ENCODE measurements around the gene SLCO4A1. TPM values are rescaled to one million over a fixed set of nuclear protein-coding genes. Genes with fewer than 3 reads are reported as not detected.

SLCO4A1 gene
- polyA plus RNA-seq, 1 experiment = 0.09 TPM

GRCh38 chr20:62696989-62697388 lies 54.7 kb downstream of the SLCO4A1 start:
- peaks cover 9% of the 10 kb centered on the region; the same call in 1 of the 2 replicates for H3K9me3 ChIP-seq (ENCODE audit: control insufficient read depth, insufficient read depth, low read length)
- CTCF ChIA-PET = no interaction called here
- TF ChIP-seq CTCF (IDR thresholded peaks at IDR 0.05; ENCODE audit: low read depth, low read length) = no peak
- H3K27me3 ChIP-seq (ENCODE audit: control insufficient read depth, insufficient read depth, low read length) = peaks cover 20% of the 10 kb centered on the region
- no peak for DNase-seq (ENCODE audit: low read depth, low spot score)
- H3K27ac ChIP-seq (ENCODE audit: low read depth, low read length) = no peak overlapping the region
- no peak overlapping the region for H3K4me3 ChIP-seq (ENCODE audit: low read depth, low read length)
- POLR2A ChIA-PET = no interaction called here

- no peak overlapping the region for H3K27ac ChIP-seq (ENCODE audit: low read depth, low read length)
- TF ChIP-seq CTCF (IDR thresholded peaks at IDR 0.05; ENCODE audit: low read depth, low read length) = no peak
- peaks cover 20% of the 10 kb centered on the region for H3K27me3 ChIP-seq (ENCODE audit: control insufficient read depth, insufficient read depth, low read length)
- no peak overlapping the region for H3K4me3 ChIP-seq (ENCODE audit: low read depth, low read length)
- ChIA-PET CTCF (no interaction called here), POLR2A (no interaction called here)
- no peak for DNase-seq (ENCODE audit: low read depth, low spot score)
- H3K9me3 ChIP-seq (ENCODE audit: control insufficient read depth, insufficient read depth, low read length) = peaks cover 9% of the 10 kb centered on the region; the same call in 1 of the 2 replicates
Measured at GRCh38 chr20:62697468-62697912, 55.2 kb downstream of the SLCO4A1 start.

GRCh38 chr20:62698231-62698630 lies 55.9 kb downstream of the SLCO4A1 start:
- DNase-seq (ENCODE audit: low read depth, low spot score) = no peak
- H3K27me3 ChIP-seq (ENCODE audit: control insufficient read depth, insufficient read depth, low read length) = peaks cover 20% of the 10 kb centered on the region
- H3K9me3 ChIP-seq (ENCODE audit: control insufficient read depth, insufficient read depth, low read length) = peaks cover 9% of the 10 kb centered on the region; the same call in 1 of the 2 replicates
- TF ChIP-seq CTCF (IDR thresholded peaks at IDR 0.05; ENCODE audit: low read depth, low read length) = no peak
- CTCF ChIA-PET = no interaction called here
- no peak overlapping the region for H3K4me3 ChIP-seq (ENCODE audit: low read depth, low read length)
- H3K27ac ChIP-seq (ENCODE audit: low read depth, low read length) = no peak overlapping the region
- POLR2A ChIA-PET = no interaction called here

- H3K4me3 ChIP-seq (ENCODE audit: low read depth, low read length) = no peak overlapping the region
- ChIA-PET CTCF (no interaction called here), POLR2A (no interaction called here)
- no peak for TF ChIP-seq CTCF (IDR thresholded peaks at IDR 0.05; ENCODE audit: low read depth, low read length)
- H3K9me3 ChIP-seq (ENCODE audit: control insufficient read depth, insufficient read depth, low read length) = peaks cover 9% of the 10 kb centered on the region; the same call in 1 of the 2 replicates
- H3K27me3 ChIP-seq (ENCODE audit: control insufficient read depth, insufficient read depth, low read length) = peaks cover 15% of the 10 kb centered on the region
- H3K27ac ChIP-seq (ENCODE audit: low read depth, low read length) = no peak overlapping the region
- no peak for DNase-seq (ENCODE audit: low read depth, low spot score)
Measured at GRCh38 chr20:62699296-62699695, 57.0 kb downstream of the SLCO4A1 start.

- H3K27ac ChIP-seq (ENCODE audit: low read depth, low read length) = no peak overlapping the region
- DNase-seq (ENCODE audit: low read depth, low spot score) = no peak
- ChIA-PET POLR2A (no interaction called here), CTCF (no interaction called here)
- H3K4me3 ChIP-seq (ENCODE audit: low read depth, low read length) = no peak overlapping the region
- no peak for TF ChIP-seq CTCF (IDR thresholded peaks at IDR 0.05; ENCODE audit: low read depth, low read length)
- H3K9me3 ChIP-seq (ENCODE audit: control insufficient read depth, insufficient read depth, low read length) = peaks cover 9% of the 10 kb centered on the region; the same call in 1 of the 2 replicates
- H3K27me3 ChIP-seq (ENCODE audit: control insufficient read depth, insufficient read depth, low read length) = peaks cover 10% of the 10 kb centered on the region
Measured at GRCh38 chr20:62699741-62700140, 57.4 kb downstream of the SLCO4A1 start.

Data from AG04450 (cell line).